Thyroid gland (tissue), 4 donors: ENCODE results near the gene CREBBP. TPM values are rescaled to one million over a fixed set of nuclear protein-coding genes. Genes with fewer than 3 reads are reported as not detected.

Experiments used
- DNase-seq, 2 donors: peaks; one replicate each; pipeline ENCODE4 v3.0.0-alpha.2; 2019
- H3K27ac ChIP-seq, 3 donors: fragments of 200-600 bp; sonication (generic); 1 replicate in 2 of 3; 2 replicates in 1 of 3; pipeline ENCODE4 v1.5.1; 2016 to 2019; ENCODE audit warnings: mild to moderate bottlenecking in 1 of 3, moderate library complexity in 1 of 3
- H3K27me3 ChIP-seq: fragments of 200-600 bp; sonication (generic); one replicate; pipeline ENCODE4 v1.5.1; 2019
- H3K36me3 ChIP-seq, 2 donors: fragments of 200-600 bp; sonication (generic); one replicate each; pipeline ENCODE4 v1.5.1; 2016 to 2019
- H3K4me1 ChIP-seq, 2 donors: fragments of 200-600 bp; sonication (generic); one replicate each; pipeline ENCODE4 v1.5.1; 2017 to 2019
- H3K4me3 ChIP-seq, 3 donors: fragments of 200-600 bp; sonication (generic); replicated peaks in 1 of 3; 1 replicate in 2 of 3; 2 replicates in 1 of 3; pipeline ENCODE4 v1.5.1; 2016; ENCODE audit warnings: mild to moderate bottlenecking in 1 of 3
- H3K9me3 ChIP-seq: fragments of 200-600 bp; sonication (generic); one replicate; pipeline ENCODE4 v1.5.1; 2017
- CTCF ChIP-seq, 6 experiments: fragments of 200-600 bp in 3 of 6; fragments of 450-650 bp in 3 of 6; sonication (generic) in 3 of 6; IDR thresholded peaks; one replicate each; pipeline ENCODE4 v1.5.1; 2016 to 2019; ENCODE audit warnings: antibody characterized with exemption in 6 of 6, mild to moderate bottlenecking in 2 of 6, inconsistent platforms in 1 of 6, moderate library complexity in 1 of 6
- POLR2A ChIP-seq, 2 donors: fragments of 450-650 bp; IDR thresholded peaks; one replicate each; pipeline ENCODE4 v1.6.1; 2017; ENCODE audit warnings: antibody characterized with exemption in 2 of 2, mild to moderate bottlenecking in 2 of 2, moderate library complexity in 1 of 2
- WGBS, 2 donors: methylation state at CpG; one replicate each; pipeline ENCODE4 v1.1.5; 2017; 5-methylcytosine and 5-hydroxymethylcytosine counted together
- intact Hi-C: fragments of 100-400 bp; cut with DNase I; formaldehyde crosslinking; loops from one replicate; pipeline ENCODE4 v1.15.1; 2023
- total RNA-seq, 4 donors: library from RNA; depleted of rRNA; stranded (reverse); fragments of >200 nt; gene quantifications; one replicate each; pipeline ENCODE4 v1.2.3, GENCODE V29; 2016

Gene CREBBP
- total RNA-seq, 4 donors from 2014 or later: 52.5 to 157 (median 75.9) TPM

- no peaks in the 10 kb centered on the region for H3K36me3 ChIP-seq
- WGBS, 2 donors: 79 to 81% methylated on average over 15 of the region's 15 CpGs
- no peak overlapping the region for H3K27ac ChIP-seq
- no peak for TF ChIP-seq CTCF (IDR thresholded peaks at IDR 0.05)
- no peak for TF ChIP-seq POLR2A (IDR thresholded peaks at IDR 0.05)
- no peaks in the 10 kb centered on the region for H3K27me3 ChIP-seq
- H3K4me1 ChIP-seq: peaks cover 67 to 75% of the 10 kb centered on the region in 2 donors
- intact Hi-C loops: loop anchor here (10.0 kb wide), 2 partner anchors 110 to 180 kb away; no protein-coding TSS in a partner anchor
- DNase-seq: no peak
- H3K9me3 ChIP-seq: no peaks in the 10 kb centered on the region
- H3K4me3 ChIP-seq: no peak overlapping the region
Observed at GRCh38 chr16:3874794-3875692, 5.5 kb downstream of the CREBBP start.

GRCh38 chr16:3874242-3874641 lies 6.3 kb downstream of the CREBBP start:
- Histone ChIP-seq H3K4me1 (peaks cover 71 to 75% of the 10 kb centered on the region in 2 donors), H3K36me3 (no peaks in the 10 kb centered on the region), H3K9me3 (no peaks in the 10 kb centered on the region), H3K27me3 (no peaks in the 10 kb centered on the region), H3K4me3 (no peak overlapping the region), H3K27ac (no peak overlapping the region)
- TF ChIP-seq POLR2A (IDR thresholded peaks at IDR 0.05): no peak
- no peak for TF ChIP-seq CTCF (IDR thresholded peaks at IDR 0.05)
- intact Hi-C loops: loop anchor here (10.0 kb wide), 2 partner anchors 109 to 179 kb away; no protein-coding TSS in a partner anchor
- no peak for DNase-seq
- WGBS, 2 donors: 58 to 73% methylated on average over 8 of the region's 8 CpGs

GRCh38 chr16:3873482-3874173 lies 6.9 kb downstream of the CREBBP start:
- TF ChIP-seq POLR2A (IDR thresholded peaks at IDR 0.05) (no peak), CTCF (IDR thresholded peaks at IDR 0.05) (no peak)
- intact Hi-C loops: loop anchor here (10.0 kb wide), 2 partner anchors 109 to 179 kb away; no protein-coding TSS in a partner anchor
- no peaks in the 10 kb centered on the region for H3K9me3 ChIP-seq
- peaks cover 76 to 77% of the 10 kb centered on the region in 2 donors for H3K4me1 ChIP-seq
- H3K27ac ChIP-seq: no peak overlapping the region
- 67 to 73% methylated on average over 13 of the region's 13 CpGs for WGBS, 2 donors
- no peaks in the 10 kb centered on the region for H3K27me3 ChIP-seq
- no peaks in the 10 kb centered on the region for H3K36me3 ChIP-seq
- DNase-seq: no peak
- H3K4me3 ChIP-seq: no peak overlapping the region

GRCh38 chr16:3872216-3872895 lies 8.2 kb downstream of the CREBBP start:
- DNase-seq: peak in 1 of 2 donors; percentile 14
- Histone ChIP-seq H3K4me1 (peaks cover 72 to 73% of the 10 kb centered on the region in 2 donors), H3K27me3 (no peaks in the 10 kb centered on the region), H3K9me3 (no peaks in the 10 kb centered on the region), H3K36me3 (no peaks in the 10 kb centered on the region), H3K4me3 (no peak overlapping the region), H3K27ac (peak overlapping the region in 1 of 3 donors; percentile 51)
- WGBS, 2 donors: 59 to 64% methylated on average over 12 of the region's 12 CpGs
- intact Hi-C loops: loop anchor here (10.0 kb wide), 2 partner anchors 108 to 178 kb away; no protein-coding TSS in a partner anchor
- TF ChIP-seq POLR2A (IDR thresholded peaks at IDR 0.05) (no peak), CTCF (IDR thresholded peaks at IDR 0.05) (no peak)
